ENCODE measurements around the gene CCDC141. TPM values are rescaled to one million over a fixed set of nuclear protein-coding genes. Genes with fewer than 3 reads are reported as not detected.

The CCDC141 gene
- total and polyA plus RNA-seq, 12 donors, result 5.2 to 379 (median 224) TPM

GRCh38 chr2:178892751-178893625 lies 156.9 kb downstream of the CCDC141 start:
- Histone ChIP-seq H3K4me1 (peaks cover 0 to 67% (median 22%) of the 10 kb centered on the region in 9 donors), H3K4me3 (no peak overlapping the region), H3K27ac (peak overlapping the region in 5 of 10 donors; percentile 26 to 73 (median 42)), H3K36me3 (peaks cover 0 to 5% (median 0%) of the 10 kb centered on the region in 9 donors), H3K9me3 (no peaks in the 10 kb centered on the region), H3K27me3 (no peaks in the 10 kb centered on the region)
- intact Hi-C loops (cut with DNase I), result no loop called here
- TF ChIP-seq CTCF (IDR thresholded peaks at IDR 0.05), result no peak
- WGBS, 2 donors, result 71 to 76% methylated on average over 5 of the region's 5 CpGs
- ATAC-seq (no peak), DNase-seq (no peak)

GRCh38 chr2:178891959-178892485 lies 157.9 kb downstream of the CCDC141 start:
- Histone ChIP-seq H3K27ac (peak overlapping the region in 8 of 10 donors; percentile 4 to 73 (median 39)), H3K9me3 (no peaks in the 10 kb centered on the region), H3K36me3 (peaks cover 0 to 7% (median 0%) of the 10 kb centered on the region in 9 donors), H3K4me1 (peaks cover 0 to 67% (median 22%) of the 10 kb centered on the region in 9 donors), H3K27me3 (no peaks in the 10 kb centered on the region), H3K4me3 (no peak overlapping the region)
- intact Hi-C loops (cut with DNase I), result no loop called here
- no peak for TF ChIP-seq CTCF (IDR thresholded peaks at IDR 0.05)
- peak in 6 of 8 donors; percentile 56 to 79 (median 63) for ATAC-seq
- no peak for DNase-seq
- 57 to 65% methylated on average over 5 of the region's 5 CpGs for WGBS, 2 donors

- peak; percentile 80 to 95 (median 91) for TF ChIP-seq CTCF (IDR thresholded peaks at IDR 0.05)
- WGBS, 2 donors, result 32 to 33% methylated on average over 3 of the region's 3 CpGs
- peaks cover 0 to 67% (median 22%) of the 10 kb centered on the region in 9 donors for H3K4me1 ChIP-seq
Observed at GRCh38 chr2:178891265-178891958, 158.5 kb downstream of the CCDC141 start.

GRCh38 chr2:178886006-178886405 lies 163.9 kb downstream of the CCDC141 start:
- H3K9me3 ChIP-seq, result no peaks in the 10 kb centered on the region
- intact Hi-C loops (cut with DNase I), result no loop called here
- 68 to 69% methylated on average over 3 of the region's 3 CpGs for WGBS, 2 donors
- no peak for TF ChIP-seq CTCF (IDR thresholded peaks at IDR 0.05)
- peaks cover 3 to 47% (median 14%) of the 10 kb centered on the region in 9 donors for H3K4me1 ChIP-seq
- H3K27me3 ChIP-seq, result no peaks in the 10 kb centered on the region
- peaks cover 0 to 28% (median 0%) of the 10 kb centered on the region in 9 donors for H3K36me3 ChIP-seq
- ATAC-seq (peak in 1 of 8 donors; percentile 27), DNase-seq (no peak)
- no peak overlapping the region for H3K27ac ChIP-seq
- no peak overlapping the region for H3K4me3 ChIP-seq

More at GRCh38 chr2:178891265-178891958, 158.5 kb downstream of the CCDC141 start:
- Histone ChIP-seq H3K27me3 (no peaks in the 10 kb centered on the region), H3K36me3 (peaks cover 0 to 7% (median 0%) of the 10 kb centered on the region in 9 donors), H3K27ac (peak overlapping the region in 8 of 10 donors; percentile 4 to 73 (median 39)), H3K9me3 (no peaks in the 10 kb centered on the region), H3K4me3 (no peak overlapping the region)
- DNase-seq (peak in 1 of 2 donors; percentile 74), ATAC-seq (peak; percentile 46 to 80 (median 68))
- intact Hi-C loops (cut with DNase I), result no loop called here
